ENCODE results near the gene SMYD4. TPM values are rescaled to one million over a fixed set of nuclear protein-coding genes. Genes with fewer than 3 reads are reported as not detected.

The SMYD4 gene, protein sequence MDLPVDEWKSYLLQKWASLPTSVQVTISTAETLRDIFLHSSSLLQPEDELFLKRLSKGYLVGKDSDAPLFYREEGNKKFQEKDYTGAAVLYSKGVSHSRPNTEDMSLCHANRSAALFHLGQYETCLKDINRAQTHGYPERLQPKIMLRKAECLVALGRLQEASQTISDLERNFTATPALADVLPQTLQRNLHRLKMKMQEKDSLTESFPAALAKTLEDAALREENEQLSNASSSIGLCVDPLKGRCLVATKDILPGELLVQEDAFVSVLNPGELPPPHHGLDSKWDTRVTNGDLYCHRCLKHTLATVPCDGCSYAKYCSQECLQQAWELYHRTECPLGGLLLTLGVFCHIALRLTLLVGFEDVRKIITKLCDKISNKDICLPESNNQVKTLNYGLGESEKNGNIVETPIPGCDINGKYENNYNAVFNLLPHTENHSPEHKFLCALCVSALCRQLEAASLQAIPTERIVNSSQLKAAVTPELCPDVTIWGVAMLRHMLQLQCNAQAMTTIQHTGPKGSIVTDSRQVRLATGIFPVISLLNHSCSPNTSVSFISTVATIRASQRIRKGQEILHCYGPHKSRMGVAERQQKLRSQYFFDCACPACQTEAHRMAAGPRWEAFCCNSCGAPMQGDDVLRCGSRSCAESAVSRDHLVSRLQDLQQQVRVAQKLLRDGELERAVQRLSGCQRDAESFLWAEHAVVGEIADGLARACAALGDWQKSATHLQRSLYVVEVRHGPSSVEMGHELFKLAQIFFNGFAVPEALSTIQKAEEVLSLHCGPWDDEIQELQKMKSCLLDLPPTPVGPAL
- total RNA-seq (2021) (19.0 and 23.3 TPM in 2 replicates), Bru-seq, nascent RNA (percentile 66 among the genes with signal in this experiment), BruChase-seq, experiment 1, labeled RNA remaining after a 2-hour chase (percentile 57 among the genes with signal in this experiment), BruChase-seq, experiment 2, labeled RNA remaining after a 6-hour chase (percentile 56 among the genes with signal in this experiment)
- long read RNA-seq, full-length matches to known transcripts: 7 of 17 reads
- long read RNA-seq, partial matches to known transcripts: 4 of 17 reads
- long read RNA-seq, other reads (novel, unspliced or antisense): 6 of 17 reads

DNA sequence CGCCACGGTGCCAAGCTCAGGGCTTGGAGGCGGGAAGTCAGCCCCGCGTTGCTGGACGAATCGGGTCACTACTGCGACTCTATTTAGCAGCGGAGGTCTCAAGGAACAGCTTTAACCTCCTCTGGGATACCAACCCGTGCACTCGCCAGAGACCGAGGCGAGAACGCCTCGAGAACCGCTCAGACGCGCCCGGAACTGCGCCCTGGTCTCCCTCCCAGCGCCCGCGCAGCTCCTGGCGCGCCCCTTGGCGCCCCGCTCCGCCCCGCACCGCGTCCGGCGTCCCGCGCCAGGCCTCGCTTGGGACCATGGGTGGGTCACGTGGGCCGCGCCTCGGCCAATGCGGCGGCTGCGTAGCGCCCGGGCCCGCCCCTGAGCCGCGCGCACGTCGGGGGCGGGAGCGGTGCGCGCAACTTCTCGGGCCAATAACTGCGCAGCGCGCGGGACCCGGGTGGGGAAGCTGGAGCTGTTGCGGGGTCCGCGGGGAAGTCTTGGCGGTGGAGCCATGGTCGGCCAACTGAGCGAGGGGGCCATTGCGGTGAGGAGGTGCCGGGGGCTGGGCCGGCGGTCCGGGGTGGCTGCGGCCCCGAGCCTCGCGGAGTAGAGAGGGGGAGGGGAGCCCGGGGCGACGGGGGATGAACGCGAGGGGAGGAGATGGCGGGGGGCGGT lies at the start of gene SMYD4, which contains the start of gene RPA1:
Gene SMYD4 (minus strand): TSS at position 311 of the 666 bp plus-strand sequence. CDS start 1,908 bp downstream, outside the sequence.
Gene RPA1 (plus strand): TSS at position 414 of the 666 bp plus-strand sequence. CDS start 89 bp downstream, at position 503.
- intact Hi-C loops (cut with micrococcal nuclease; ENCODE audit: unreplicated experiment): loop anchor here (2.0 kb wide), 1 partner anchor 113 kb away; no protein-coding TSS in a partner anchor
- Histone ChIP-seq H3K79me2 (ENCODE audit: low read depth) (peaks cover 68% of the 10 kb centered on the region), H3F3A (ENCODE audit: insufficient read depth, low read depth) (peaks cover 19% of the 10 kb centered on the region), H2AFZ (peak within 1 kb of the TSS; percentile 88), H3K4me2 (peak within 1 kb of the TSS; percentile 96), H3K36me3 (ENCODE audit: low read depth) (peaks cover 12% of the 10 kb centered on the region; the same call in 1 of the 2 replicates), H4K20me1 (ENCODE audit: insufficient read depth) (peaks cover under 1% of the 10 kb centered on the region; the same call in 1 of the 2 replicates), H3K9me2 (ENCODE audit: insufficient read depth) (no peaks in the 10 kb centered on the region), H3K27ac (peak within 1 kb of the TSS; percentile 27; the same call in 1 of the 2 replicates), H3K4me1 (replicated peaks; ENCODE audit: insufficient read depth) (peaks cover 18% of the 10 kb centered on the region), H3K9me3 (ENCODE audit: insufficient read depth, low read depth) (no peaks in the 10 kb centered on the region), H3K4me3 (peak within 1 kb of the TSS; percentile 96), H3K27me3 (ENCODE audit: insufficient read depth, low read depth) (no peaks in the 10 kb centered on the region)
- CTCF ChIA-PET: interaction anchor here (0.6 to 1.1 kb wide), 4 partner anchors 34 to 99 kb away, joined by 3 to 7 read pairs (median 3); no protein-coding TSS in a partner anchor
- no peak for TF ChIP-seq EZH2 (IDR thresholded peaks at IDR 0.05; ENCODE audit: low read depth)
- TF ChIP-seq CTCF (conservative IDR thresholded peaks at IDR 0.05): no peak
- POLR2A ChIA-PET (ENCODE audit: unreplicated experiment): interaction anchor here (0.5 to 1.4 kb wide), 8 partner anchors 9 to 181 kb away, joined by 3 to 11 read pairs (median 6); no protein-coding TSS in a partner anchor
- no TSS peak for BruUV-seq (replicated peaks)
- peak; percentile 70 to 92 for DNase-seq

DNA sequence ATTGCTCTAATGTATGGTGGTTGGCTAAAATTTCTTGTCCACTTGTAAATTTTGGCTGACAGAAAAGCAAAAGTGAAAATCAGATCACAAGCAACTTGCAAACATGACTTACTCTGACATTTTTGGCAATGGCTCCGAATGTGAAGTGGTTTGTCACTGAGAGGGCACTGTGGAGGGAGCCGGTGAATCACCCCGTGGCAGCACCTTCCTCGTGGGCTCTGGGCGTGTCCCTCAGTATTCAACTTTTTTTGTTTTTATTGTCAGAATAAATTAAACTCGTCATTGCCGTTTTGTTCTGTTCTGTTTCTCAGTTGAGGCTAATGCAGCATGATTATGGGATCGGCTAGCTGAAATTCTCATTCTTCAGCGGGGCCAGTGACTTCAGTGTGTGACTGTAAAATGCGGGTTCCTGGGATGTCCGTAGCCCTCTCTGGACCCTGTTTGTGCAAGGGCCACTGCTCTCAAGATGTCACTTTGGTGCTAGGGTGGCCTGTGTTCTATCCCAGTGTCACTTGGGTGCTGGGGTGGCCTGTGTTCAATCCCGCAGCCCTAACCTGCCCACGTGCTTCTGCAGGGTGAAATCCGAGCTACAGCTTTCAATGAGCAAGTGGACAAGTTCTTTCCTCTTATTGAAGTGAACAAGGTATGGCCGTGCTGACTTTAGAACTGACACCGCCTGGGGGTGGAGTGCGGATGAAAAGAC lies 48.9 kb upstream of the SMYD4 start:
- POLR2A ChIA-PET (ENCODE audit: unreplicated experiment): no interaction called here
- Histone ChIP-seq H3K79me2 (ENCODE audit: low read depth) (no peaks in the 10 kb centered on the region), H3K9me2 (ENCODE audit: insufficient read depth) (no peaks in the 10 kb centered on the region), H2AFZ (no peak overlapping the region), H3K4me1 (replicated peaks; ENCODE audit: insufficient read depth) (no peaks in the 10 kb centered on the region), H3K27me3 (ENCODE audit: insufficient read depth, low read depth) (no peaks in the 10 kb centered on the region), H3K4me3 (no peak overlapping the region), H4K20me1 (ENCODE audit: insufficient read depth) (peaks cover 5% of the 10 kb centered on the region; the same call in 1 of the 2 replicates), H3K4me2 (no peak overlapping the region), H3K27ac (no peak overlapping the region), H3K9me3 (ENCODE audit: insufficient read depth, low read depth) (no peaks in the 10 kb centered on the region), H3F3A (ENCODE audit: insufficient read depth, low read depth) (peaks cover 14% of the 10 kb centered on the region; the same call in 1 of the 2 replicates), H3K36me3 (ENCODE audit: low read depth) (peaks cover 30% of the 10 kb centered on the region; the same call in 1 of the 2 replicates)
- no peak for DNase-seq
- intact Hi-C loops (cut with micrococcal nuclease; ENCODE audit: unreplicated experiment): no loop called here
- TF ChIP-seq CTCF (conservative IDR thresholded peaks at IDR 0.05) (no peak), EZH2 (IDR thresholded peaks at IDR 0.05; ENCODE audit: low read depth) (no peak)
- BruUV-seq (replicated peaks): no TSS peak
- CTCF ChIA-PET: interaction anchor here (0.6 kb wide), 1 partner anchor 8 kb away, joined by 3 read pairs; no protein-coding TSS in a partner anchor

Measured in PC-9 (cell line).